SU-DHL-6 (cell line): ENCODE data around the gene KRT79.

ENCODE experiments used
- EZH2phosphoT487 ChIP-seq: fragments of 200-600 bp; sonication (generic), shearing (Covaris generic); conservative IDR thresholded peaks from 2 replicates; pipeline ENCODE4 v1.6.1; 2018; ENCODE audit warnings: mild to moderate bottlenecking, antibody characterized with exemption, low read length, moderate library complexity, mixed read lengths
- TF ChIP-seq, protein P1 (sequence below): fragments of 200-600 bp; sonication (generic); IDR thresholded peaks from one replicate; pipeline ENCODE4 v1.5.1; 2017; ENCODE audit warnings: antibody characterized with exemption, mild to moderate bottlenecking, low read length, moderate library complexity; ENCODE audit not compliant: insufficient read depth, poor library complexity, severe bottlenecking

DNA sequence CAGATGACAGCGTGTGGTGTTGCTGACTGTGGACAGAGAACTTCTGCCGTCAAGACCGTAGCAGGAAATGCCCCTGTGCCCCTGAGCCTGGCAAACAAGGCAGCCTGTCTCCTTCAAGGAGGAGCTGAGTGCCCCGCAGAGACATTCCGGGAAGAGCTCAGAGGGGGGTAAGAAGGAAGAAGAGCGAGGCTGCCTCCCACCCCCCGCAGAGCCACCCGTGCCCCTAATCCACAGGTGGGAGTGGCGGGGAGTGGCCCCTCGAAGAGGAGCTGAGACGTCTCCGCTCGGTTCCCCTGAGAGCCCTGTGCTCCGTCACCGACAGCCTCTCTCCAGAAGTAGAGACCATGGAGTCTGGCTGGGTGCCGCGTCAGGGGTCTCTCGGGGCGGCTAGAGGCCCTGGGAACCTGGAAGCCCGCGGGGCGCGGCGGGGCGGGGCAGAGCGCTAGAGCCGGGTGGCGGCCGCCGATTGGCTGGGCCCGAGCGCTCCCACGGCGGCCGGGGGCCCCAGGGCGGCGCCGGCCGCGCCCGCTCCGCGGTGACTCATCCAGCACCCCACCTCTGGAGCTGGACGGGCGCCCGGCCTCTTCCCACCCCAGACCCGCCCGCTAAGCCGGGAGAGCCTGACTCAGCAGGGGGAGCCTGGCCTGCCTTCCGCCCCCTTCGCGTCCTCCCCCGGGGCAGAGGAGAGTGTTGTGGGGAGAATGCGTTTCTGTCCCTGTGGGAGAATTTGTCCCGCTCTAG lies 39.9 kb upstream of the KRT79 start:
- TF ChIP-seq, protein P1, sequence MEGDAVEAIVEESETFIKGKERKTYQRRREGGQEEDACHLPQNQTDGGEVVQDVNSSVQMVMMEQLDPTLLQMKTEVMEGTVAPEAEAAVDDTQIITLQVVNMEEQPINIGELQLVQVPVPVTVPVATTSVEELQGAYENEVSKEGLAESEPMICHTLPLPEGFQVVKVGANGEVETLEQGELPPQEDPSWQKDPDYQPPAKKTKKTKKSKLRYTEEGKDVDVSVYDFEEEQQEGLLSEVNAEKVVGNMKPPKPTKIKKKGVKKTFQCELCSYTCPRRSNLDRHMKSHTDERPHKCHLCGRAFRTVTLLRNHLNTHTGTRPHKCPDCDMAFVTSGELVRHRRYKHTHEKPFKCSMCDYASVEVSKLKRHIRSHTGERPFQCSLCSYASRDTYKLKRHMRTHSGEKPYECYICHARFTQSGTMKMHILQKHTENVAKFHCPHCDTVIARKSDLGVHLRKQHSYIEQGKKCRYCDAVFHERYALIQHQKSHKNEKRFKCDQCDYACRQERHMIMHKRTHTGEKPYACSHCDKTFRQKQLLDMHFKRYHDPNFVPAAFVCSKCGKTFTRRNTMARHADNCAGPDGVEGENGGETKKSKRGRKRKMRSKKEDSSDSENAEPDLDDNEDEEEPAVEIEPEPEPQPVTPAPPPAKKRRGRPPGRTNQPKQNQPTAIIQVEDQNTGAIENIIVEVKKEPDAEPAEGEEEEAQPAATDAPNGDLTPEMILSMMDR = no peak
- no peak for TF ChIP-seq EZH2phosphoT487
